Putamen (tissue), 1 donor: Measurements from ENCODE around the gene BMERB1.

Experiments used
- DNase-seq: peaks from one replicate; pipeline ENCODE4 v3.0.0-alpha.2; 2016; ENCODE audit warnings: low spot score

Gene BMERB1

GRCh38 chr16:15616012-15616411 lies 181.6 kb downstream of the BMERB1 start:
- DNase-seq = no peak

- DNase-seq = no peak
Observed at GRCh38 chr16:15616475-15617165, 182.2 kb downstream of the BMERB1 start.

GRCh38 chr16:15617901-15618300 lies 183.5 kb downstream of the BMERB1 start:
- no peak for DNase-seq

- DNase-seq = no peak
Observed at GRCh38 chr16:15618392-15618791, 184.0 kb downstream of the BMERB1 start.

- DNase-seq = no peak
Observed at GRCh38 chr16:15620611-15621195, 186.3 kb downstream of the BMERB1 start.

GRCh38 chr16:15621456-15621855 lies 187.1 kb downstream of the BMERB1 start:
- DNase-seq = no peak

GRCh38 chr16:15621889-15622288 lies 187.5 kb downstream of the BMERB1 start:
- no peak for DNase-seq

GRCh38 chr16:15631730-15632409 lies 197.5 kb downstream of the BMERB1 start:
- DNase-seq = no peak

- no peak for DNase-seq
Observed at GRCh38 chr16:15635926-15636325, 201.5 kb downstream of the BMERB1 start.

GRCh38 chr16:15636392-15636873 lies 202.0 kb downstream of the BMERB1 start:
- DNase-seq = no peak
